HG03378 (cell line): Measurements from ENCODE around the gene GDNF.
"Not testable (repeated sequence)": the region's sequence is repeated elsewhere in the genome, so short reads cannot be mapped to it uniquely, and the experiment has no call there.

Experiments
- ATAC-seq: cut with Tn5 transposase; IDR thresholded peaks from one replicate; pipeline ENCODE4 v1.9.1; 2021; ENCODE audit warnings: mild to moderate bottlenecking, moderate library complexity; ENCODE audit not compliant: unreplicated experiment

The GDNF gene

DNA sequence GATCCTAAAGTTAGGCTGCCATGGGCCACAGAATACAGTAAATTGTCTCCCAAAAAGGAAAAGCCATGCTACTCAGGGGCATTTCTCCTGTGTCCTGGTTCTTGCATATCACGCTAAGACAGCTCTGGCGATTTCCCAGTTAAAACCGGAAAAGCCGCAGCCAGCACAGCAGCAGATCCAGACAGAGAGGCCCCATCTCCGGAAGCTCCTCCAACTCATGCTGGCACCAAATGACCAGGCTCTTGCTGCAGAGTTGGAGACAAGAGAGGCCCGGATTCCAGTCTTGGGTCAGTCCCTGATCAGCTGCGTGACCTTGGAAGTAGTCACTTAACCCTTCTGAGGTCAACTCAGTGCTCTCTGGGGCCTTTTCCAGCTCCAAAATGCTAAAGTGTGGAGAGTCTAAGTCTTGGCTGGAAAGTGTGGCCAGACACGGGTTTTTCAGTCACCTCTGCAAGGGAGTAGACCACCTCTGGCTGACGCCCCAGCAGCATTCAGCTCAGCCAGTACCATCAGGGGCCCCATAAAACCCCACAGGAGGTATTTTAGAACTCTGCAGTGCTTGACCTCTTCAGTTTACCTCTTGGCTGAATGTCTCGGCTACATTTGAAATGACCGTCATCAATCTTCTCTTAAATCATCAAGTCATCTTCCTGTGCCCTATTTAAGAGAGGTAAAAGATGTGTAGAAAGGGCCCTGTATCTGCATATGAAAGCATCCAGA lies 16.2 kb downstream of the GDNF start:
- no peak for ATAC-seq

DNA sequence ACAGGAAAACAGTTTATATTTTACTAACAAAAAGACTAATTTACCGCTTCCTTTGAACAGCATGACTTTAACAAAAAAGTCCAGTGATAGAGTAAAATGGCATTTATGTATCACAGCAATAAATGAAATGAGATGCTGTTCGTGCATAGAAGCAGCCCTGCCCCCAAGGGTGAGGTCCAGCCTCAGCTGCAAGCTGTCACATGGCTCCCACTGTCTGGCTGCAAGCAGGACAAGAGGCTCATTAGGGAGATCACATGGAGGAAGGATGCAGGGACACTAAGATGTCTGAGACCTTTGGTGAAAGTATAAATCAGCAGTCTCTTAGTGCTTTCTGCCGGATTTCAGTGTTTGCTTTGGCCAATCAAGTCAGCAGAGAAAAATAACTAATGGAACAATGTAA lies 23.0 kb downstream of the GDNF start:
- ATAC-seq, result no peak

DNA sequence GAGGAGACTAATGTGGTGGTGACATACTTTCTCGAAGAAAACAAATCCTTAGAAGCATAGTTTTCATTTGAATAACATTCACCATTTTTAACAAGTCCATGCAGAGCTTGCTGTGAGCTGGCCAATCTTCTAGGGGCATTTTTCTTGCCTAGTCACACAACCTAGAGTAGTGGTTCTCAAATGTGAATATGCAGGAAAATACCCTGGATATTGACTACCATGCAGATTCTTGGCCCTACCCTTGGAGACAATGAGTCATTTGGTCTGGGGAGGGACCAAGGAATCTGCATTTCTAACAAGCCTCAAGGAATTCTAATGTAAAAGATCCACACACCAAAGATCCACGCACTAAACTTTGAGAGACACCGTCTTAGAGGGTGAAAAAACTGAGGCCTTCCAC lies 23.5 kb downstream of the GDNF start:
- no peak for ATAC-seq

DNA sequence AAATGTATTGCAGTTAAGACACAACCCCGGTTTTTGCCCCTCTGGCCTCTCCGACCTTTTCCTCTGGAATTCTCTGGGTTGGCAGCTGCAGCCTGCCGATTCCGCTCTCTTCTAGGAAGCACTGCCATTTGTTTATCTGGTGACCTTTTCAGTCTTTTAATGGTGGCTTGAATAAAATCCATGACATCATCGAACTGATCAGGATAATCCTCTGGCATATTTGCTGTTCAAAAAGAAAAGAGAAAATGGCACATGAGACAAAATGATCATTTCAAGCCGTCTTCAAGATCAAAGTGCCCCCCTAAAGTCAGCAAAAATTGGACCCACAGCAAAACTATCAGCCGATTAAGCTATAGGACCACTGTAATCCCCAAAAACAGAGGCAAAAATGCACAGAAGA lies 23.9 kb downstream of the GDNF start:
- no peak for ATAC-seq

DNA sequence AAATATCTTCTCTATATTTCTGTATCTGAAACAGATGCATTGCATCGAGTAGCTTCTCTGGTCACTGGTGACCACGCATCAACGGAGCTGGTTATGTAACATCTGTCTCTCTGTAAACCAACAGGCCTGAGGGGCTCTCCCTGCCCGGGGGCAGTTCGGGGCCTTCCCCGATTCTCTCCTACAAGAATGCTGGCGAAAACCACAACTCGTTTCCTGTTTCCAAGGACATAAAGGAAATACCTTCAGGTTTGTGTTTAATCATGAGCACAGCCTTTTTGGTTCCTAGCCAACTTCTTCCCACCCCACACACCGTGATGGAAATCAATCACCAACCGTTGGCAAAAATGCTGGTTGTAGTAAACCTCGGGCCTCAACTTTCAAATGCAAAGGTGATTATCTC lies 25.1 kb downstream of the GDNF start:
- ATAC-seq, result no peak

DNA sequence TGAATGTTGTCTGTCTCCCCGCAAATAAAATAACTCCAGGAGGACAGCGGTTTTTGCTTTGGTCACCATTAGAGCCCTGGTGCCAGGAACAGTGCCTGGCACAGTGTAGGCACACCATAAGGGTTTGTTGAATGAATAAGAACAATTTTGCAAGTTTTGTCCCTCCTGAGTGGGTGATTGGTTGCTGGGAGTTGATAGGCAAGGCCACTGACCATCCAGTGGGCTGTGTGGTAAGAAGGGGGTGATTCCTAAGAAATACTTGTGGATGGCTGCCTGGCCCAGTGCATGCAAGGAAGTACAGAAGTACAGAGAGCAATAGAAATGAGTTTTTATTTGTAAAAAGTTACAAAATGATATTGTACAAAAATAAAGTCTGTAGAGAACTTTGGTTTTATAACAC lies 27.5 kb downstream of the GDNF start:
- ATAC-seq, result no peak

DNA sequence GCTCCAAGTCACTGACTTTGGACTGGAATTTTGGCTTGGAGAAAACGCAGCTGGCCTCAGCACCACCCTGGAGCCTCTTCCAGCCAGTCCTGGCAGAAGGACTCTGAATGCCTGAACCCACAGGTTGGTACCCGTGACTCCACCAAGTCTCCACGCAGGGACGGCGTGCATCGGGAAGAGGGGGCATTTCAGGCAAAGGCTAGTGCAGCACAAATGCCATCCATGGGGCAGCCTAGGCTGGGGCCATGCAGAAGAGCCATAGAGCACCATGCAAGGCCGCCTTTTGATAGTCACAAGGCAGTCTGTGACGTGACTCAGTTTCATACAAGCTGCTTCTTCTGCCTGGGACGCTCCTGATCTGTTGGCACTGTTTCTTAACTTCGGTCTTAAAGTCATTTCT lies 28.0 kb downstream of the GDNF start:
- ATAC-seq, result no peak

DNA sequence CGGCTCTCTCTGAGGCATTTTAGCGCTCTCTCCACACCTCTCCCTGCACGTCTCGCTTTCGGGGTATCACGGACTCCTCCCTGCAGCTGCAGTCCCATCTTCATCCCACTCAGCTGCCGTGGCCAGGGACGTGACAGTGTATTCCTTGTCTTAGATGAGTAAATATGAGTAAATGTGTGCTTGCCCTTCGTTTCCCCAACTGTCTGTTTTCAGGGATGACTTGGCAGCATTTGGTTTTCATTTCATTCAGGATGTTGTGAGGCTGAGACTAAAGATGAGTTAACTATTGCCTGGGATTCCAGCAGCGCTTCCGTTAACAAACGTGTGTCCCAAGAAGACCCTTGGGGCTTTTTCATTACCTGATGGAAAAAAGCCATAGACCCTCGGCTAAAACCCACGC lies 29.5 kb downstream of the GDNF start:
- ATAC-seq, result no peak

DNA sequence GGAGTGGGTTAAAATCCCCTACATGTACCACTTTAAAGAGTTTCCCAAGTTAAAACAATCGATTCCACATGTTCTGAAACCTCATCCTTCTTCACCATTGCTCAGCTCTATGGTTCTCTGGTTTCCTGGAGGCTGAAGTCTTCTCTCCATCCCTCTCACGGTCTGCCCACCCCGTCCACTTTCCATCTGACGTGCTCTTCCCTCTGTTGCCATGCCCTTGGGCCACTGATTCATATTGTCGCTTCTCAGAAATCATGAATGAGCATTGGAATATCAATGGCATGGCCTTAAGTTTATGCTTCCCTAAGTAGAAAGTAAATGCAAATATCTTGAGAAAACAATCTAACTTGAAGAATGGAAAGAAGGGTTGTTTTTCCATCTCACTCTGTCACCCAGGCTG lies 30.9 kb downstream of the GDNF start:
- ATAC-seq, result no peak

DNA sequence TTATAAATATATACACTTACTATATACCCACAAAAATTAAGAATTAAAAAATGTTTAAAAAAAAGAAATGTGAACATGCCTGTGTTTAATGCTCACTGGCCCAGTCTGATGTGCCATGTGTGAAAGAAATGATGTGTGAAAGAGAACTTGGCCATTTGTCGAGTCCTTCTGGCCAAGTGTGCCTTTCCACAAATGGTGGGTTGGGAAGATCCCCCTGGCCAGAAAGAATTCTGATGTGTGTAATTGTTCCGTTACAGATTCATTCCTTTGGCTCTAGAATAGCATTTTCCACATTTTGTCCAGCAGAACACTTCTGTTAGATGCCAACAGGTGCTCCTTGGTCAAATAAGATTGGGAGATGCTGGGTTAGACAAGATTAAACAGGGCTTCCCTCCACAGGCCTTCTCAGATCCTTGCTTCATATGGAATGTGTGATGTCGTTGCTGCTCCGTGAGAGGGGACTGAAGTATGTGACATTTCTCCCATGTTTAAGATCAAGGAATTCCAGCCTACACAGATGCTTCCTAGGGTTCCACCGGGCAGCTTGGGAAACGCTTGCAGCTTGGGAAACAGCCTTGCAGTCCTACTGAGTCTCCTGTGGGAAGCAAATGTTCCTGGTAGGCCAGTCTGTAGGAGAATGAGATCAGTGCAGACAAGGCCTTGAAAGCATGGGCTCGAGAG lies 32.1 kb downstream of the GDNF start:
- no peak for ATAC-seq

DNA sequence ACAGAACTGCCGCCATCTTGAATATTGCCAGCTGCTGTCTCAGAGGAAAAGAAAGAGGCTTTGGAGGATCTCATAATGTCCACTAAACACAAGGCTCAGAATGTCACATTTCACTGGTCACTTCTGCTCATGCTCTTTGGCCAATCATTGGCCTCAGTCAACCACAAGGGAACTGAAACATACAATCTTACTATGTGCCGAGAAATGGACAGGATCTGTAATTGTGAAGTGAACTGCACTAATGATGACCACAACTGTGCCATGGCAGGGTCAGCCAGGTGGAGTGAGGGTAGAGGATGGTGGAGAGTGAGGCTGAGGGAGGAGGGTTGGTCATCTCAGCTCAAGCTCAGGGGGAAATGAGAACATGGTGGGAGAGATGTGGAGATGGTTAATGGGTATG lies 32.8 kb downstream of the GDNF start:
- ATAC-seq, result no peak

DNA sequence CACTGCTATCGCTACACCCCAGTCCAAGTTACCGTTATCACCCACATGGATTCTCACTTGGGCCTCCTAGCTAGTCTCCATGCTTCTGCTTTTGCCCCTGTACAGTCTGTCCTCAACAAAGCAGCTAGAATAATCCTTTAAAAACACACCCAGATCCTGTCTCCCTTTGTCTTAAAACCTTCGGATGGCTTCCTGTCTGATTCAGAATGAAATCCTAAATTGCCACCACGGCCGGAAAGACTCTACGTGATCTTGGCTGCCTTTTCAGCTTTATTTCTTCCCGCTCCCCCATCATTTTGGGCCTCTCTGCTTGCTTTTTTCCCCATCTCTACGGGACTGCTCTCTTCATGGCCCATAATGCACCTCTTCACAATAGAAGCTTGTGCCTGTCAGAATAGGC lies 33.4 kb downstream of the GDNF start:
- no peak for ATAC-seq

DNA sequence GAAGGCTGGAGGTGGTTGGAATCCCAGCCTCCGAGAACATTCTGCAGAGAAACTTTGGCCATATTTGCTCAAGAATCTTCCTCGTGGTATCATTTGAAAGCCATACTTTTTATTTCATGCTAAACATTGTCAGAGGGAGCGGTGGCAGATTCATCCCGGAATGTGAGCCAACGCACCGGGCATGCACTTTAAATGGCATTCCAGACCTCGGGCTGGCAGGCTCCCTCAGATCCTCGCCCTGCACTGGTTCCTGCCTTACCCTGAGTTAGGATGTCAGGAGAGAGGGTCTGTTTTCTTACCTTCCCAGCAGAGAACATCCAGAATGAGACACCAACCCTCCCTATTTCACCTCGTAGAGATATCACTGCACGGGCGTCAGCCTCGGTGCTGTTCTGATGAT lies 33.8 kb downstream of the GDNF start:
- ATAC-seq, result no peak

DNA sequence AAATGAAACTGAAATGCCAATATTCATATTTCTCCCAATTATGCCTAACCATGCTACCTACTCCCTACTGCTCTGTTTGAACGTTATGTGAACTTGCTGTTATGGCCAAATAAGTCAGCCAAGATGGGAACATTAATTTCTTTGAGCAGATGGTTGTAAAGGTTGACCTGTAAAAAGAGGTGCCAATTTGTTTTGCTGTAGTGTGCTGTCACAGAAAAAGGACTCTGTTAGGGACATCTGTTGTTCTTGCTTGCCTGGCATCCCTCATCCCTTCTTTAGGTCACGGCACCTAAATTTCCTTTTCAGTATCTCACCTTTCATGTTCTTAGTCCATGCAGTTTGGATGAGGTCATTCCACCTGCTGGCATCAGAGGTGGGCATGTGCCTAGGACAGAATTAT lies 35.4 kb downstream of the GDNF start:
- no peak for ATAC-seq

DNA sequence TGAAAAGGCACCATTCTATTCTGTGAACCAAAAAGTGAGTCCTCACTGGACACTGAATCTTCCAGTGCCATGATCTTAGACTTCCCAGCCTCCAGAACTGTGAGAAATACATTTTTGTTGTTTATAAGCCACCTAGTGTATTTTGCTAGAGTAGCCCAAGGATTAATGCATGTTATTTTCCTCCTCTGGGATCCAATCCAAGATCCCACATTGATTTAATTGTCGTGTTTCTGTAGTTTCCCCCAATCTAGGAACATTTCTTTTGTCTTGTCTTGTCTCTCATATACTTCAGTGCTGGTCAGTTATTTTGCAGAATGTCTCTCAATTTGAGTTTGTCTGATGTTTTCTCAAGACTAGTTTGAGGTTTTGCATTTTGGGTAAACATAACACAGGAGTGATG lies 36.4 kb downstream of the GDNF start:
- no peak for ATAC-seq

DNA sequence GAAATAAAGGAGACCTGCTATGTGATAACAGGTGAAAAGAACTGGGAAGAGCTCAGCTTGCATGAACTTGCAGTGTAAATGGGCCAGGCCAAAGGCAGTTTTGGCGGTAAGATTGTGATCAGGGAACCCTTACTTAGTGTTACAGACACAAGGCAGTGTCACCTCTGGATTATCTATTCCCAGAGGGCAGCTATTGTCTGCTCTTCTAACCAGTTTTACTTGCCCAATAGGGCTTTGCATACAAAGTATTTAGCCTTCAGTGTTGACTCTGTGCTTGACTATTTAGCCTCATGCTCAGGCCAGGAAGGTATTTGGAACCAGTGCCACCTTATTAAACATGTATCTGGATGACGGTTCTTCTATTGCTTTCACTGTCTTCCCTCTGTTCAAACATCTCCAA lies 38.3 kb downstream of the GDNF start:
- ATAC-seq, result no peak

DNA sequence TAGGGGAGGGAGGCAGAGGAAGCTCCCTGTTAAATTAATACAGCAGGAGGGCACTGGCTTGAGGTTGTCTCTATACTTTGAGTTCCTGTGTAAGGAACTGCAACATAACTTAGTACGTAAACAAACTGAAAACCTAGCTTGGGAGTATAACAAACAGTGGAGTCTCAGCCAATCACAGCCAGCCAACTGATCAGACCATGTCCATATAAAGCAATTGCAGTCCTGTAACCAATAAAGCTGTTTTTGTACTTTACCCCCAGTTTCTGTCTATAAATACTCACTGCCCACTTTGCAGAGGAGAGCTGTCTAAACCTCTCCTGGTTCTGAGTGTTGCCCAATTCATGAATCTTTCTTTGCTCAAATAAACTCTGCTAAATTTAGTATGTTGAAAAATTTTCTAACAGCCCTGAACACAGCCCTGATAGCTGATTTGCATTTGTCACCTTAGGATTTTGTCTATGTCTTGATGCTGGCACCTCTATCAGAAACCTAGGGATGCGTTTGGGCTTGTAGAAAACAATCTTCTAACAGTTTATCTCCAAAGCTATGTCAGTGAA lies 39.9 kb downstream of the GDNF start:
- no peak for ATAC-seq

DNA sequence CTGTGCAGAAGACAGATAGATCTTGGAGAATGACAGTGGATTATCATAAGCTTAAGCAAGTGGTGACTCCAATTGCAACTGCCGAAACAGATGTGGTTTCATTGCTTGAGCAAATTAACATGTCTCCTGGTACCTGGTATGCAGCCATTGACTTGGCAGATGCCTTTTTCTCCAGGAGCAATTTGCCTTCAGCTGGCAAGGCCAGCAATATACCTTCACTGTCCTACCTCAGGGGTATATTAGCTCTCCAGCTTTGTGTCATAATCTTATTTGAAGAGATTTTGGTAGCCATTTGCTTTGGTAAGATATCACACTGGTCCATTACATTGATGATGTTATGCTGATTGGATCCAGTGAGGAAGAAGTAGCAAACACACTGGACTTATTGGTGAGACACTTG lies 43.4 kb downstream of the GDNF start:
- not testable (repeated sequence) for ATAC-seq

DNA sequence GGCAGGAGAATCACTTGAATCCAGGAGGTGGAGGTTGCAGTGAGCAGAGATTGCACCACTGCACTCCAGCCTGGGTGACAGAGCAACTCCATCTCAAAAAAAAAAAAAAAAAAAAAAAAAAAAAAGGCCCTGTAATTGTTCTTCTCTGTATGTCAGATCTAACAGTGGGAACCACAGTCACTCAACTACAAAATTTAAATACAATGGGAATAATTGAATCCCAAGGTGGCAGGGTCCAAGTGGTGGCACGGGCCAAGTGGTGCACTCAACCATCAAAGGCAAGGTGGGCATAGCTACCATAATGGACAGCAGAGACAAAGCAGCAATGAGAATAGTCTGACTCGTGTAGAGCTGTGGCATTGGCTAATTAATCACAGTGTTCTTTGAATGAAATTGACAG lies 44.5 kb downstream of the GDNF start:
- not testable (repeated sequence) for ATAC-seq

DNA sequence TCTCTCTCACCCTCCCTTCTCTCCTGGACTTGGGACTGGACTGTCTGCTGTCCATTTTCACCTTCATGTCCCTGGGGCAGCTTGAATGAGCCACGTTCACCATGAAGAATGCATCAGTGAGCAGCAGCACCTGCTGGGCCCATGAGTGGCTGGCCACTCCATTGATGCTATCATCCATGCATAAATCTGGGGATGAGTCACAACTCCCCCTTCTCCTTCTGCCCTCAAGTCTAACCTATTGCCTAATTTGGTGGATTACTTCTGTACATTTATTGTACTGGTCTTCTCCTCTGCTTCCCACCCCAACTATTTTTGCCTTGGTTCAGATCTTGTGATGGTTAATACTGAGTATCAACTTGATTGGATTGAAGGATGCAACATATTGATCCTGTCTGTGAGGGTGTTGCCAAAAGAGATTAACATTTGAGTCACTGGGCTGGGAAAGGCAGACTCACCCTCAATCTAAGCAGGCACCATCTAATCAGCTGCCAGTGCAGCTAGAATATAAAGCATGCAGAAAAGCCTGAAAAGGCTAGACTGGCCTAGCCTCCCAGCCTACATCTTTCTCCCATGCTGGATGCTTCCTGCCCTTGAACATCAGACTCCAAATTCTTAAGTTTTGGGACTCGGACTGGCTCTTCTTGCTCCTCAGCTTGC lies 46.7 kb downstream of the GDNF start:
- ATAC-seq, result no peak

DNA sequence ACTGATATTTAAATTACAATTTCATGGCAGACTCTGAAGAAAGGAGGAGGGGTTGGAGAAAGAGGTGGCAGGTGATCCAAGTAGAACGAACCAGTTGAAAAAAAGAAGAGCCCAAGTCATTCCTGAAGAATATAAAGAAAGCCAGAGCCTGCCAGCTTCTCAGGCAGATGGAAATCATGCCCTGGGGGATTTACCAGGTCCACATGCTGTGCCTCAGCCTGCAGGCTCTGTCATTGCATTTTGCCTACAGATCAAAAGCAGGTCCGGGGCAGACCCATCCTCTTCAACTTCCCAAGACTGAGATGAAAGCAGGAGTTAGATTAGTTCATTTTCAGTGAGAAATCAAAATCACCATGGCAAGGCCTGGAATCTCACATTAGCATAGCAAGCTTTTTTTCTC lies 48.5 kb downstream of the GDNF start:
- ATAC-seq, result no peak

DNA sequence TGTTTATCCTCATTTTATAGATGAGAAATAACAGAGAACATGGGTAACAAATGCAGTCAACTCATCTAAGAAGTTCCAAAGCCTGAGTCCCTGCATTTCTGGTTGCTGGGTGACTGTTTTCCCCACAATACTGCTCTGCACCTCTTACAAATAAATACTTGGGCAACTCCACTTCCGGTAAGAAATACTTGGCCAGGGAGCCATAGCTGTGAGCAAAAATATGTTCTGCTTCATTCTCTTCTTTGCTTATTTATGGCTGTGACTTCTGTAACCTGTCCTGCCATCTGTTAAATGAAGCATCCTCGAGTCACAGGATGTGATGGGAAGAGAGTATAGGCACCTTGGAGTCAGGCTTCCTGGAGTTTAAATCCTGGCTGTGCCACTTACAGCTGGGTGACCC lies 49.9 kb downstream of the GDNF start:
- ATAC-seq, result no peak
